IMR-90 (cell line): Measurements from ENCODE around the gene PRSS33. TPM values are rescaled to one million over a fixed set of nuclear protein-coding genes. Genes with fewer than 3 reads are reported as not detected.

ENCODE experiments used
- ATAC-seq: fragments of 200-7000 bp; cut with Tn5 transposase; 2 replicates; pipeline ENCODE4 v1.9.1; 2020; ENCODE audit warnings: low read depth, mild to moderate bottlenecking, moderate library complexity
- BruUV-seq: library from RNA; stranded (reverse); fragments of 400-500 nt; replicated peaks from 2 replicates; lab custom pipeline; 2021; lab: Mats Ljungman, UMichigan
- CTCF ChIA-PET: fragments of 300-600 bp; formaldehyde crosslinking; extraction: SDS; loops from one replicate; lab custom pipeline; 2021; ENCODE audit warnings: antibody characterized with exemption; lab: Yijun Ruan, JAX
- POLR2A ChIA-PET: fragments of 300-600 bp; sonication (Branson Sonifier 250); formaldehyde crosslinking; loops from one replicate; lab custom pipeline; 2022; ENCODE audit warnings: antibody characterized with exemption; ENCODE audit not compliant: unreplicated experiment; lab: Charles Lee
- DNase-seq: peaks from one replicate; pipeline ENCODE4 v3.0.0; 2013
- H2AFZ ChIP-seq: replicated peaks from 2 replicates; pipeline ENCODE3; 2013; ENCODE audit warnings: low read length, mild to moderate bottlenecking; ENCODE audit not compliant: poor library complexity
- H2AK5ac ChIP-seq: 2 replicates; pipeline ENCODE4 v1.6.1; 2013; ENCODE audit warnings: low read depth, low read length, inconsistent platforms
- H2AK9ac ChIP-seq: replicated peaks from 2 replicates; pipeline ENCODE3; 2013; ENCODE audit warnings: mild to moderate bottlenecking, low read depth, low read length, moderate library complexity; ENCODE audit not compliant: poor library complexity
- H2BK120ac ChIP-seq: 2 replicates; pipeline ENCODE4 v1.6.1; 2013; ENCODE audit warnings: low read depth, low read length, inconsistent platforms
- H2BK15ac ChIP-seq: 3 replicates; pipeline ENCODE4 v1.6.1; 2013; ENCODE audit warnings: low read depth, low read length, inconsistent platforms
- H2BK20ac ChIP-seq: 2 replicates; pipeline ENCODE4 v1.6.1; 2013; ENCODE audit warnings: low read depth, mild to moderate bottlenecking, inconsistent platforms, low read length, moderate library complexity
- H2BK5ac ChIP-seq: 2 replicates; pipeline ENCODE4 v1.6.1; 2013; ENCODE audit warnings: mild to moderate bottlenecking, low read depth, low read length, inconsistent platforms; ENCODE audit not compliant: poor library complexity, severe bottlenecking
- H3K14ac ChIP-seq: replicated peaks from 2 replicates; pipeline ENCODE4 v1.6.1; 2013; ENCODE audit warnings: low read depth, low read length, inconsistent platforms
- H3K18ac ChIP-seq: 2 replicates; pipeline ENCODE4 v1.6.1; 2013; ENCODE audit warnings: low read depth, low read length, control low read depth
- H3K23ac ChIP-seq: 2 replicates; pipeline ENCODE4 v1.6.1; 2013; ENCODE audit warnings: low read depth, low read length, inconsistent platforms
- H3K27ac ChIP-seq: 2 replicates; pipeline ENCODE4 v1.5.1; 2013; ENCODE audit warnings: mild to moderate bottlenecking, control low read depth, low read length; ENCODE audit not compliant: insufficient read depth
- H3K27me3 ChIP-seq: 2 replicates; pipeline ENCODE4 v1.6.1; 2013; ENCODE audit warnings: low read length; ENCODE audit not compliant: control insufficient read depth, insufficient read depth
- H3K36me3 ChIP-seq: 2 replicates; pipeline ENCODE4 v1.6.1; 2013; ENCODE audit warnings: low read length, mixed read lengths; ENCODE audit not compliant: control insufficient read depth, insufficient read depth
- H3K4ac ChIP-seq: 2 replicates; pipeline ENCODE4 v1.6.1; 2013; ENCODE audit warnings: low read depth, low read length, inconsistent platforms
- H3K4me1 ChIP-seq: 2 replicates; pipeline ENCODE4 v1.6.1; 2013; ENCODE audit warnings: low read length, mixed read lengths; ENCODE audit not compliant: control insufficient read depth, insufficient read depth
- H3K4me2 ChIP-seq: 2 replicates; pipeline ENCODE4 v1.6.1; 2013; ENCODE audit warnings: low read depth, mild to moderate bottlenecking, control low read depth, low read length, moderate library complexity
- H3K4me3 ChIP-seq: 2 replicates; pipeline ENCODE4 v1.5.1; 2013; ENCODE audit warnings: low read depth, mild to moderate bottlenecking, control low read depth, low read length, moderate library complexity; ENCODE audit not compliant: insufficient read depth
- H3K56ac ChIP-seq: 2 replicates; pipeline ENCODE4 v1.6.1; 2013; ENCODE audit warnings: low read length, inconsistent platforms; ENCODE audit not compliant: insufficient read depth; ENCODE audit errors: extremely low read depth
- H3K79me1 ChIP-seq, 2 experiments: 2 replicates each; pipeline ENCODE4 v1.6.1; 2013; ENCODE audit warnings: low read length in 2 of 2, inconsistent platforms in 1 of 2, low read depth in 1 of 2
- H3K9ac ChIP-seq: 2 replicates; pipeline ENCODE4 v1.6.1; 2013; ENCODE audit warnings: low read depth, low read length, control low read depth
- H3K9me1 ChIP-seq: 2 replicates; pipeline ENCODE4 v1.6.1; 2013; ENCODE audit warnings: low read length, inconsistent platforms; ENCODE audit not compliant: insufficient read depth
- H3K9me3 ChIP-seq: 2 replicates; pipeline ENCODE4 v1.6.1; 2013; ENCODE audit warnings: low read length; ENCODE audit not compliant: control insufficient read depth, insufficient read depth
- H4K20me1 ChIP-seq: 2 replicates; pipeline ENCODE4 v1.6.1; 2013; ENCODE audit warnings: low read length, inconsistent platforms; ENCODE audit not compliant: insufficient read depth
- H4K5ac ChIP-seq: 2 replicates; pipeline ENCODE4 v1.6.1; 2013; ENCODE audit warnings: mild to moderate bottlenecking, low read depth, low read length, control low read depth
- H4K8ac ChIP-seq, 2 experiments: 2 replicates each; pipeline ENCODE4 v1.6.1; 2013; ENCODE audit warnings: low read depth in 2 of 2, low read length in 2 of 2, control low read depth in 1 of 2, inconsistent platforms in 1 of 2
- H4K91ac ChIP-seq: 2 replicates; pipeline ENCODE4 v1.6.1; 2013; ENCODE audit warnings: low read depth, low read length, inconsistent platforms; ENCODE audit not compliant: insufficient read depth
- BHLHE40 ChIP-seq: fragments of 150-350 bp; IDR thresholded peaks from 2 replicates; pipeline ENCODE4 v1.6.1; 2016; ENCODE audit warnings: mild to moderate bottlenecking, low read depth, low read length
- CEBPB ChIP-seq: IDR thresholded peaks from 2 replicates; pipeline ENCODE4 v1.6.1; 2012; ENCODE audit warnings: low read depth, low read length, improper control_type of control experiment
- CHD1 ChIP-seq: IDR thresholded peaks from 2 replicates; pipeline ENCODE4 v1.6.1; 2012; ENCODE audit warnings: low read depth, low read length, improper control_type of control experiment
- FOS ChIP-seq: fragments of 150-350 bp; IDR thresholded peaks from 2 replicates; pipeline ENCODE4 v1.6.1; 2016; ENCODE audit warnings: low read depth, low read length
- MAFK ChIP-seq: IDR thresholded peaks from 2 replicates; pipeline ENCODE4 v1.6.1; 2012; ENCODE audit warnings: low read depth, low read length, improper control_type of control experiment
- MAZ ChIP-seq: IDR thresholded peaks from 2 replicates; pipeline ENCODE4 v1.6.1; 2012; ENCODE audit warnings: low read depth, mild to moderate bottlenecking, low read length, improper control_type of control experiment, moderate library complexity, borderline replicate concordance
- MXI1 ChIP-seq: IDR thresholded peaks from 2 replicates; pipeline ENCODE4 v1.6.1; 2012; ENCODE audit warnings: low read depth, mild to moderate bottlenecking, low read length, moderate library complexity, borderline replicate concordance
- POLR2A ChIP-seq: IDR thresholded peaks from 2 replicates; pipeline ENCODE4 v1.6.1; 2012; ENCODE audit warnings: mild to moderate bottlenecking, low read depth, low read length
- RAD21 ChIP-seq: IDR thresholded peaks from 2 replicates; pipeline ENCODE4 v1.6.1; 2012; ENCODE audit warnings: low read length, improper control_type of control experiment
- RCOR1 ChIP-seq: IDR thresholded peaks from 2 replicates; pipeline ENCODE4 v1.6.1; 2012; ENCODE audit warnings: mild to moderate bottlenecking, low read length, improper control_type of control experiment; ENCODE audit not compliant: insufficient replicate concordance
- SMC3 ChIP-seq: fragments of 150-350 bp; IDR thresholded peaks from 2 replicates; pipeline ENCODE4 v1.6.1; 2016; ENCODE audit warnings: low read depth, mild to moderate bottlenecking, antibody characterized with exemption, low read length, moderate library complexity
- WGBS, 2 experiments: methylation state at CpG; one replicate each; pipeline versions ENCODE4 v1.1.5 to v1.1.7; 2013; ENCODE audit warnings: missing lambda C conversion rate in 2 of 2; ENCODE audit not compliant: insufficient read length in 1 of 2; ENCODE audit errors: extremely low coverage in 2 of 2; 5-methylcytosine and 5-hydroxymethylcytosine counted together
- dilution Hi-C: fragments of 300-500 bp; cut with HindIII; formaldehyde crosslinking; loops from one replicate; pipeline ENCODE4 v1.14.3; 2018; ENCODE audit warnings: low sequenced_read_pairs; ENCODE audit not compliant: unreplicated experiment
- in situ Hi-C: fragments of 300-500 bp; cut with MboI; formaldehyde crosslinking; loops from 3 replicates; pipeline ENCODE4 v1.14.3; 2019; ENCODE audit warnings: low sequenced_read_pairs, inconsistent platforms, mixed read lengths
- intact Hi-C: fragments of 100-400 bp; cut with micrococcal nuclease; formaldehyde crosslinking; loops from 2 replicates; pipeline ENCODE4 v1.10.0; 2022
- polyA plus RNA-seq, 3 experiments: library from polyadenylated mRNA; depleted of rRNA; stranded (reverse); fragments of >200 nt; gene quantifications; 2 replicates each; pipeline ENCODE4 v1.2.3, GENCODE V29; 2012; ENCODE audit warnings: low replicate concordance in 1 of 3
- total RNA-seq: library from RNA; depleted of rRNA; stranded (reverse); fragments of >200 nt; gene quantifications from 2 replicates; pipeline ENCODE4 v1.2.3, GENCODE V29; 2012
- TF ChIP-seq, protein P1 (sequence below): conservative IDR thresholded peaks from 2 replicates; pipeline ENCODE4 v1.5.1; 2012; ENCODE audit warnings: mild to moderate bottlenecking, low read depth, low read length, improper control_type of control experiment
- TF ChIP-seq, protein P2 (sequence below): fragments of 150-350 bp; IDR thresholded peaks from 2 replicates; pipeline ENCODE4 v1.6.1; 2017; ENCODE audit warnings: mild to moderate bottlenecking, antibody characterized with exemption, low read length, low read depth

Gene PRSS33
- total and polyA plus RNA-seq, 2 of the 4 experiments (the other 2 are of a cell fraction) = not detected

DNA sequence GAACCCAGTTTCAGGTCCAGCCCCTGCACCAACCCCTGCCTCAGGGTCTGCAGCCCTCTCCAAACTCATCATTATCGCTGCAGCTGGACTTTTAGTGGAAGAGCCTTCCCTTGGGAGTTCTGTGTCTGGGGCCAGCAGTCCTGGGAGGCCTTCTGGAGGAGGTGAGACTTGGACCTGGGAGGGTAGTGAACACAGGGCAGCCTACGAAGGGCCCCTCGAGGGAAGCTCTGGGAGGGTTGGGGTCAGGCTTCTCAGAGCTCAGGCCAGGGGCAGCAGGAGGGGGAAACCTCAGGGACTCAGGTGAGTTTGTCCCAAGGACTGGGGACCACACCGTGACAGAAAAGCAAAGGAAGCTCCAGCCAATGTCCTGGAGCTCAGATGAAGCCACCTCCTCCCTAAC lies 46.2 kb downstream of the PRSS33 start:
- no TSS peak for BruUV-seq
- WGBS, 2 experiments = no CpG with 5 or more reads among the region's 4 CpGs
- no peak for DNase-seq
- no peak overlapping the region for H3K14ac ChIP-seq
- CTCF ChIA-PET = no interaction called here
- H3K4ac ChIP-seq = no peak overlapping the region
- no peaks in the 10 kb centered on the region for H3K9me1 ChIP-seq
- H2BK120ac ChIP-seq = no peak overlapping the region
- intact Hi-C loops (no loop called here), in situ Hi-C loops (no loop called here), dilution Hi-C loops (no loop called here)
- no peak overlapping the region for H3K56ac ChIP-seq
- H2BK20ac ChIP-seq = no peak overlapping the region
- no peak overlapping the region for H2AK5ac ChIP-seq
- no peak overlapping the region for H3K4me2 ChIP-seq
- H3K27ac ChIP-seq = no peak overlapping the region
- no peak for TF ChIP-seq CHD1
- TF ChIP-seq FOS = no peak
- TF ChIP-seq MXI1 = no peak
- no peak for TF ChIP-seq MAFK
- no peak for TF ChIP-seq BHLHE40
- no peak for TF ChIP-seq MAZ
- TF ChIP-seq, protein P1, sequence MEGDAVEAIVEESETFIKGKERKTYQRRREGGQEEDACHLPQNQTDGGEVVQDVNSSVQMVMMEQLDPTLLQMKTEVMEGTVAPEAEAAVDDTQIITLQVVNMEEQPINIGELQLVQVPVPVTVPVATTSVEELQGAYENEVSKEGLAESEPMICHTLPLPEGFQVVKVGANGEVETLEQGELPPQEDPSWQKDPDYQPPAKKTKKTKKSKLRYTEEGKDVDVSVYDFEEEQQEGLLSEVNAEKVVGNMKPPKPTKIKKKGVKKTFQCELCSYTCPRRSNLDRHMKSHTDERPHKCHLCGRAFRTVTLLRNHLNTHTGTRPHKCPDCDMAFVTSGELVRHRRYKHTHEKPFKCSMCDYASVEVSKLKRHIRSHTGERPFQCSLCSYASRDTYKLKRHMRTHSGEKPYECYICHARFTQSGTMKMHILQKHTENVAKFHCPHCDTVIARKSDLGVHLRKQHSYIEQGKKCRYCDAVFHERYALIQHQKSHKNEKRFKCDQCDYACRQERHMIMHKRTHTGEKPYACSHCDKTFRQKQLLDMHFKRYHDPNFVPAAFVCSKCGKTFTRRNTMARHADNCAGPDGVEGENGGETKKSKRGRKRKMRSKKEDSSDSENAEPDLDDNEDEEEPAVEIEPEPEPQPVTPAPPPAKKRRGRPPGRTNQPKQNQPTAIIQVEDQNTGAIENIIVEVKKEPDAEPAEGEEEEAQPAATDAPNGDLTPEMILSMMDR = no peak
- no peak for TF ChIP-seq POLR2A
- TF ChIP-seq RCOR1 = no peak
- no peak for TF ChIP-seq SMC3
- TF ChIP-seq RAD21 = no peak
- no peak for TF ChIP-seq CEBPB
- TF ChIP-seq, protein P2, sequence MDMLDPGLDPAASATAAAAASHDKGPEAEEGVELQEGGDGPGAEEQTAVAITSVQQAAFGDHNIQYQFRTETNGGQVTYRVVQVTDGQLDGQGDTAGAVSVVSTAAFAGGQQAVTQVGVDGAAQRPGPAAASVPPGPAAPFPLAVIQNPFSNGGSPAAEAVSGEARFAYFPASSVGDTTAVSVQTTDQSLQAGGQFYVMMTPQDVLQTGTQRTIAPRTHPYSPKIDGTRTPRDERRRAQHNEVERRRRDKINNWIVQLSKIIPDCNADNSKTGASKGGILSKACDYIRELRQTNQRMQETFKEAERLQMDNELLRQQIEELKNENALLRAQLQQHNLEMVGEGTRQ = no peak
- H3K27me3 ChIP-seq = no peaks in the 10 kb centered on the region; the same call in 1 of the 2 replicates
- no peak overlapping the region for H3K23ac ChIP-seq
- H2BK15ac ChIP-seq = no peak overlapping the region
- H3K36me3 ChIP-seq = no peaks in the 10 kb centered on the region
- H3K9ac ChIP-seq = no peak overlapping the region
- no peaks in the 10 kb centered on the region for H3K4me1 ChIP-seq
- no peaks in the 10 kb centered on the region for H4K20me1 ChIP-seq
- no peak overlapping the region for H3K18ac ChIP-seq
- no peak overlapping the region for H2AFZ ChIP-seq
- no peak overlapping the region for H3K4me3 ChIP-seq
- POLR2A ChIA-PET = interaction anchor here (1.3 kb wide), 1 partner anchor 10 kb away, joined by 4 read pairs; no protein-coding TSS in a partner anchor
- H4K5ac ChIP-seq = no peak overlapping the region
- H3K9me3 ChIP-seq = no peaks in the 10 kb centered on the region
- H4K8ac ChIP-seq = no peak overlapping the region
- no peak overlapping the region for H2BK5ac ChIP-seq
- H2AK9ac ChIP-seq = no peak overlapping the region
- no peak for ATAC-seq
- no peaks in the 10 kb centered on the region for H3K79me1 ChIP-seq
- H4K91ac ChIP-seq = no peak overlapping the region
